ENCODE results near the gene SSX2IP.
"Not testable (repeated sequence)": the region's sequence is repeated elsewhere in the genome, so short reads cannot be mapped to it uniquely, and the experiment has no call there.

Gene SSX2IP

DNA sequence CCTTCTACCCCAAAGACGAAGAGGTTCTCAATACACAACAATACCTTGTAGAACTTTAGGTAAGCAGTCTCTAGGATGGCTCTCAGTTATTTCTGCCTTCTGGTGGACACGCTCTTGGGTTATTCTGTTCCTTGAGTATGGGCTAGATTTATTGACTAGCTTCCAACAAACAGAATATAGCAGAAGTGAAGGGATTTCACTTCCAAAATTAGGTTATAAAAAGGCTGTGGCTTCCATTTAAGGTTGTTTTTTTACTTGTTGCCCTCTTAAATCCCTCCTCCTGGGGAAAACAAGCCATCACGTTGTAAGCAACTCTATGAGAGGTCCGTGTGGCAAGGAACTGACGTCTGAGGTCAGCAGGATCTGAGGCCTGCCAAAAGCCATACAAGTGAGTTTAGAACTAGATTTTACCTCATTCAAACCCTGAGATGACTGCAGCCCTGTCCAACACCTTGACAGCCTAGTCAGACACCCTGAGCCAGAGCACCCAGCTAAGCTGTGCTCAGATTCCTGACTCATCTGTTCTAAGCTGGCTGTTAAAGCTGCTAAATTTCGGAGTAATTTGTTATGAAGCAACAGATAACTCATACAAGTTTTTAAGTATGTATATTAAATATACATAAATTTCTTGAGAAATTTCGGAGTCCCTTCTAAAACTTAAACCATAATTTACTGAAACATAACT is 12.7 kb downstream of the SSX2IP start:
- no peak for DNase-seq (ENCODE audit: low spot score)

DNA sequence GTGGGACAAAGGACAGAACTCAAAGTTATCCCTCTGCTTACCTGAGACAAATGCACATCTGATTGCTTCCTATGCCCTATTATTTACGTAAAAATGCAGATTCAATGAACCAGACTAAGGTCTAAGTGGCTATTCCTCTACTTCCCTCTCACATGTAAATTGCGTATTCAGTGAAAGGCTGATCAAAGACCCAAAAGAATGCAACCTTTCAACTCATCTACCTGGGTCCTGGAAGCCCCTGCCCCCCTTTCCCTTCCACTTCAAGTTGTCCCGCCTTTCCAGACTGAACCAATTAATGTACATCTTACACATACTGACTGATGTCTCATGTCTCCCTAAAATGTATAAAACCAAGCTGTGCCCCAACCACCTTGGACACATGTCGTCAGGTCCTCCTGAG is 14.6 kb downstream of the SSX2IP start:
- no peak for DNase-seq (ENCODE audit: low spot score)

- DNase-seq (ENCODE audit: low spot score), result no peak
These were observed 15.2 kb downstream of the SSX2IP start for GRCh38 chr1:84675106-84675505.

GRCh38 chr1:84674705-84675104 is 15.6 kb downstream of the SSX2IP start:
- DNase-seq (ENCODE audit: low spot score), result no peak

DNA sequence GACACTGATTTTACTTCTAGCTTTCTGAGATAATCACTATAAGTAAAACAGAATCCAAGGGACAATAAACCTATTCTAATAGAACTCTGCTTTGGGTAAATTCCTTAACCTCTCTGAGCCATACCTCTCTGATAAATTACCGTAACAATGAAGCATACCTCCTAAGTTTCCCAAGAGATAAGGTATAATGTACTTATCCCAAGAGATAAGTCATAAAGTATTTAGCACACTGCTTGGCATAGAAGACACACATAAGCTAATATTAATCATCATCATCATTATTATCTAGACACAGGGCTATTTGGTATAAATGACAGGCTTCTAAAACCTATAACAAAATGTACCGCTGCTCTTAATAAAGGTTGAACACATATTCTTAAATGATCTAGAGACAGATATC is 16.2 kb downstream of the SSX2IP start:
- DNase-seq (ENCODE audit: low spot score), result no peak

GRCh38 chr1:84672080-84672854 is 18.0 kb downstream of the SSX2IP start:
- DNase-seq (ENCODE audit: low spot score), result no peak

DNA sequence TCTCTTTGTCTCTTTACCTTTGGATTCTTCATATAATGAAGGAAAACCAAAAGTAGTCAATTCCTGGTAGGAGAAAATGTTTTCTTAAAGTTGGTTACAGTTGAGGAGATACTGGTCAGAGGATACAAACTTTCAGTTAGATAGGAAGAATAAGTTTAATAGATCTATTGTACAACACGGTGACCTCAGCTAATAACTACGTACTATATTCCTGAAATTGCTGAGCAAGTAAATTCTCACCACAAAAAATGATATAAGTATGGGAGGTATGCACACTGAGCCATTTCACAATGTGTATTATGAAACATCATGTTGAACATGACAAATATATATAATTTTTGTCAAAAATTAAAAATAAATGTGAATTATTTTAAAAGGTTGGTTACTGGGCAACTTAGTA is 20.4 kb downstream of the SSX2IP start:
- no peak for DNase-seq (ENCODE audit: low spot score)

DNA sequence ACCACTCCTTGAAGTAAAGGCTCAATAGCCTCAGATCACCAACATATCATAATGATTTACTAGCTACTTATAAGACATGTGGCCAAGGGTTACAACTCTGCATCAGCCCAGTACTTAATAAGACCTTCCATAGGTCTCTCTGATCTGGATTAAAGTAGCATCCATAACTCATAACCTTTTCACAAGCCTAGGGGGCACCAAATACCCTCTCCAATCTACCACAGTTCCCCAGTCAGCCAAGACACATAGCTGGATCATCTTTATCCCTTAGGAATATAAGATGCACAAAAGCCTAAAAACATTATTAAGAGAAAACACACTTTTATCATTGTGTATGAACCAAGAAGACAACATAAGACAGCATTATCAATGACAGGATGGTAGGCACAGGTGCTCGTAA is 22.1 kb downstream of the SSX2IP start:
- DNase-seq (ENCODE audit: low spot score), result no peak

DNA sequence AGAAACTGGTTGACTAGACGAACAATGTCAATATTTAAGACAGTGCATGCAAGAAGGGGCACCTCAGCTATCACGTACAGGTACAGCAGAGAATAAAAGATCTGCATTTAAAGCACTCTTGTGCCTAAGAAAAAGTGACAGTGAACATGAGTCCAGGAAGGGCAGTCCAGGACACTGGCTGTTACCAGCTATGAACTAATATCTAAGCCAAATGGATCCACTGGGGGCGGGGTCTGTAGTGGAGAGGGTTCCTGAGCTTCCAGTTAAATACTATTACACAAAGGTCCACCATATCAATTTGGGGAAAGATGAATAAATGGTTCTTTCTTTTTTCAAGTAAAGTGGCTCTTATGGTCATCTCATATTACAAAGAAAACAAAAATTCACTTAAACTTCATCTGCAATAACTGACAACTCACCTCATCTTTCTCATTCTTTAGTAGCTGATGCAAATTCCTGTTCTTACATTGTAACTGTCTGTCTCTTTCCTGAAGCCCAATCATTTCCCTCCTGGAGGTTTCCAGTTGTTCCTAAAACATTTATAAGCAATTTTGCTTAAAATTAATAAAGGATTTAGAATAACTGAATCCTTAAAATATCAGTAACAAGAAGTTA is 24.5 kb downstream of the SSX2IP start:
- no peak for DNase-seq (ENCODE audit: low spot score)

- peak; percentile 18 for DNase-seq (ENCODE audit: low spot score)
These were observed 37.1 kb downstream of the SSX2IP start for GRCh38 chr1:84653130-84653677.

DNA sequence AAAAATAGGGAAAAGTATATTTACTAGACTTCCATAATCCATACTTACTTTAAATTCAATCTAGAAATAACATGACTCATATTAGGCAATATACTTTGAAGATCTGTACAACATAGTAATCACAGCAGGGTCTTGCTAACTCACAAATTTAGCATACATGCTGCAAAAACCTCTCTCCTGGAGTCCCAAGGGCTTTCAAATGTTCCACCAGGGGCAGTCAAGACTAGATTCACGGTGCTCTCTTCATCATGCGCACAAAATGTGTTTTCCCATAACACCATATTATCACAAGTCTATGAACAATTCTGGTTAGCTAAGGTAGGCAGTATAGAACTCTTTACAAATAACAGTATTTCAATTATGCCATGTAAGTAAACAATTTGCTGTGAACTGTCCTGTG is 45.8 kb downstream of the SSX2IP start:
- no peak for DNase-seq (ENCODE audit: low spot score)

GRCh38 chr1:84643183-84643582 is 47.1 kb downstream of the SSX2IP start:
- DNase-seq (ENCODE audit: low spot score), result peak; percentile 95

GRCh38 chr1:84642774-84643173 is 47.5 kb downstream of the SSX2IP start:
- no peak for DNase-seq (ENCODE audit: low spot score)

DNA sequence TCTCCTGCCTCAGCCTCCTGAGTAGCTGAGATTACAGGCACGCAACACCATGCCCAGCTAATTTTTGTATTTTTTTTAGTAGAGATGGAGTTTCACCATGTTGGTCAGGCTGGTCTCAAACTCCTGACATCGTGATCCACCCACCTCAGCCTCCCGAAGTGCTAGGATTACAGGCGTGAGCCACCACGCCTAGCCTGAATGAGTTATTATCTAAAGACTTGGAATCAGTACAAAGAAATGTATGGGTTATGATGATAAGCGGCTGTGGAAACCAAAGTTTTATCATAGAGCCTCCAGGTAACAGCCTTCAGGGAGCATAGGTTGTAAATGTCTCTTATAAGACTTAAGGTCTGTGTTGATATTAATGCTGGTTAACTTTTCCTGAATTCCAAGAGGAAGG is 50.5 kb downstream of the SSX2IP start:
- DNase-seq (ENCODE audit: low spot score), result not testable (repeated sequence)

GRCh38 chr1:84635429-84635828 is 54.8 kb downstream of the SSX2IP start:
- DNase-seq (ENCODE audit: low spot score), result no peak

- no peak for DNase-seq (ENCODE audit: low spot score)
These were observed 55.6 kb downstream of the SSX2IP start for GRCh38 chr1:84634536-84635205.

GRCh38 chr1:84632673-84633434 is 57.4 kb downstream of the SSX2IP start:
- no peak for DNase-seq (ENCODE audit: low spot score)

DNA sequence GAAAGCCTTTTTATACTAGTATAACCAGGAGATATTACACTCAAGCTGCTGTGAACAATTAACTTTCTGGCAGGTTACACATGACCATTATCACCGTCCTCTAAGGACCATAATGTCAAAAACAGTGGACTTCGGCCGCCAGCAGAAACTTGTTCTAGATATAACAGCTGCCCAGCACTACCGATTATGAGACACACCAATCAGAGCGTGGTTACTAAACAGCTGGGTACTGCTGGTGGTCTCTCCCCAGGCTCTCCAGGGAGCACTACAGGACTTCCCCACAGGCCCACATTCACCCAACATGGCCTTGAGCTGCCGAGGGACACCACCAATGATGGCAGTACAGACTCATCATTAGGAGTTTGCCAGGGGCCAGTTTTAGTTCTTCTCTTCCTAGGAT is 58.1 kb downstream of the SSX2IP start:
- DNase-seq (ENCODE audit: low spot score), result no peak

DNA sequence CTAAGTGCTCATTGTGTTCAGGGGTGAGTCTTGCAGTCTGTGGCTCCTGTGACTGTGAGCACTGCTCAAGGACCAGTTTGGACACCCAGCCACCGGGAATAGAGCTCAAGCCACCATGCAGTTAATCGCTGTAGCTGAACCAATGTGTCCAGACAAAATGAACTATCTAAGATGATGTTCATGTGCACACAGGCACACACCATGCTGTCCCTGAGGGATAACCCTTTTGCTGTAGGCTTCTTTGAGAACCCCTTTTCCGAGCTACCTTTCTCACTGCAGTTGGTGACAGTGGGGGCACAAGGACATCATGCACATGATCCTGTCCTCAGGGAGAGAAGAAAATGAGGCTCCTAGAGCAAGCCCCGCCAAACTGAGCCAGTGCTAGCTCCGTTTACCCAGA is 65.4 kb downstream of the SSX2IP start:
- no peak for DNase-seq (ENCODE audit: low spot score)

GRCh38 chr1:84621553-84621952 is 68.7 kb downstream of the SSX2IP start:
- DNase-seq (ENCODE audit: low spot score), result no peak

DNA sequence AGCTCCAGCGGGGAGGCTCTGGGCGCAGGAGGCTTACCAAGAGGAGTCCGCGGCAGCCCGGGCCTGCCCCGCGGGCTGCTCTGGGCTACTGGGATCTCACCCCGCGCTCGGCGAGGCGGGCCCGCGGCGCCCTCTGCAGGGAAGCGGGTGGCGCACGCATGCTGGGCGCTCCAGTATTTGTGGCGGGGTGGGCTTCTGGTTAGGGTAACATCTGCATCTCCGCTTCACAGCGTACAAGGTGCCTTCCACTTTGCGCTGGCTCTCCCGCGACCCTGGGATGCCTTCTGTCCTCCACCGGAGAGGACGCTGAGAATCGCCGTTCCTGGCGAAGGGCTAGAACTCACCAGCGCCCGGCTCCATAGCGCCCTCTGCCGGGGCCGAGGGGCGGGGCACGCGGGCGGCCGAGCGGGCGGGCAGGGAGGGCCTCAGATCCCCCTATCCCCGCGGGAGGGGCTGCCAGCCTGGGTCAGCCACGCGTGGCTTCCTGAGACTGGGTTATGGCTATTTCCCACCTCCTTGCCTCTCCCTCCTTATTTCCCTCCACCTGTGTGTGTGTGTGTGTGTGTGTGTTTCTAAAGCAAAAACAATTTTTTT is 69.4 kb downstream of the SSX2IP start:
- DNase-seq (ENCODE audit: low spot score), result peak; percentile 76
